Measurements from ENCODE around the gene BTAF1.
"Not testable (repeated sequence)": the region's sequence is repeated elsewhere in the genome, so short reads cannot be mapped to it uniquely, and the experiment has no call there.

Gene BTAF1

DNA sequence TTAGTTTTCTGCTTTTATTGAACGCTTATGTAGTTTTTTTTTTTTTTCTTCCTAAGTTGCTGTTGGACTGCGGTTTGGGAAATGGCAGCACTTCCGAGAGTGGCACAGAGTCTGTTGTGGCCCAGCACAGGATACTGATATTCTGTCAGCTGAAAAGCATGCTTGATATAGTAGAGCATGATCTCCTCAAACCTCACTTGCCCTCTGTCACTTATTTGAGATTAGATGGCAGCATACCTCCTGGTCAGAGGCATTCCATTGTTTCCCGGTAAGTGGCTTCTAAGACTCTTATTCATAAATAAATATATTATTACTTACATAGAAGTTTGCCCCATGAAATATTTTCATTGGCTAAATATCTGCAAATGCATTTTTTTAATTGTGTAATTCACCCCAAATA, 101.1 kb downstream of the BTAF1 start:
- Histone ChIP-seq H3K9me3 (ENCODE audit: control insufficient read depth, insufficient read depth, low read length) (no peaks in the 10 kb centered on the region), H3K27me3 (ENCODE audit: control insufficient read depth, low read length) (no peaks in the 10 kb centered on the region), H3F3A (ENCODE audit: control insufficient read depth, insufficient read depth) (no peaks in the 10 kb centered on the region), H4K20me1 (ENCODE audit: control insufficient read depth, insufficient read depth, low read depth, low read length) (no peaks in the 10 kb centered on the region), H3K27ac (ENCODE audit: low read depth, low read length) (no peak overlapping the region), H3K36me3 (ENCODE audit: control insufficient read depth, low read length) (peaks cover 90% of the 10 kb centered on the region), H3K4me1 (ENCODE audit: control insufficient read depth, low read length) (no peaks in the 10 kb centered on the region), H3K79me2 (ENCODE audit: control insufficient read depth, low read length) (no peaks in the 10 kb centered on the region), H3K4me3 (ENCODE audit: low read length) (no peak overlapping the region), H3K4me2 (ENCODE audit: low read length) (no peak overlapping the region), H3K9me2 (replicated peaks; ENCODE audit: control insufficient read depth, low read length) (no peaks in the 10 kb centered on the region)
- TF ChIP-seq EZH2phosphoT487 (IDR thresholded peaks at IDR 0.05; ENCODE audit: borderline replicate concordance, low read length) (no peak), CTCF (IDR thresholded peaks at IDR 0.05; ENCODE audit: low read depth, low read length, poor library complexity, severe bottlenecking) (no peak)

DNA sequence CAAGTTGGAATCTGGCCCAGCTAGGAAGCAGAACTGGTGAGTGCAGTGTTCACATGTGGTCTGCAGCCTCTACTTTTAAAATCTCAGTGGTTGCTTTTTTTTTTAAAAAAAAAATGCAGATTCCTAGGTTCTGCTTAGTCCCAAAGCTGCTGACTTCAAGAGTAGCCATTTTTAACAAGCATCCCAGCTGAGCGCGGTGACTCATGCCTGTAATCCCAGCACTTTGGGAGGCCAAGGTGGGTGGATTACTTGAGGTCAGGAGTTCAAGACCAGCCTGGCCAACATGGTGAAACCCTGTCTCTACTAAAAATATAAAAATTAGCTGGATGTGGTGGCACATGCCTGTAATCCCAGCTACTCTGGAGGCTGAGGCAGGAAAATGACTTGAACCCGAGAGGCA, 101.8 kb downstream of the BTAF1 start:
- not testable (repeated sequence) for H3F3A ChIP-seq (ENCODE audit: control insufficient read depth, insufficient read depth); H3K27ac ChIP-seq (ENCODE audit: low read depth, low read length); H4K20me1 ChIP-seq (ENCODE audit: control insufficient read depth, insufficient read depth, low read depth, low read length); H3K4me1 ChIP-seq (ENCODE audit: control insufficient read depth, low read length); H3K79me2 ChIP-seq (ENCODE audit: control insufficient read depth, low read length); H3K9me2 ChIP-seq (replicated peaks; ENCODE audit: control insufficient read depth, low read length); H3K4me2 ChIP-seq (ENCODE audit: low read length); H3K9me3 ChIP-seq (ENCODE audit: control insufficient read depth, insufficient read depth, low read length); H3K4me3 ChIP-seq (ENCODE audit: low read length); H3K27me3 ChIP-seq (ENCODE audit: control insufficient read depth, low read length)
- H3K36me3 ChIP-seq (ENCODE audit: control insufficient read depth, low read length) = peaks cover 91% of the 10 kb centered on the region

DNA sequence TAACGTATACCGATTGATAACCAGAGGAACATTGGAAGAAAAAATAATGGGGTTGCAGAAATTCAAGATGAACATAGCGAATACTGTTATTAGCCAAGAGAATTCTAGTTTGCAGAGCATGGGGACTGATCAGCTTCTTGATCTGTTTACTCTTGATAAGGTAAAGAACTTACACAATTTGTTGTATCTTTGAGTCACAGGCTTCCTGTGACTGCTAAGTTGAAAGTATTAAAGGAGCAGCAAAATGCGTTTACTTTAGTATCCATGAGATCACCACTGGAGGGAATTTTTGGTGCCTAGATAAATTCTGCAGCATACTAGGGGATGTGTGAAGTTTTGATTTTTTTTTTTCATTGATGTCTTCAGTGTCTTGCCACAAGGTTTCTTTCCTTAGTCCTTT, 103.6 kb downstream of the BTAF1 start:
- Histone ChIP-seq H4K20me1 (ENCODE audit: control insufficient read depth, insufficient read depth, low read depth, low read length) (no peaks in the 10 kb centered on the region), H3K36me3 (ENCODE audit: control insufficient read depth, low read length) (peaks cover 95% of the 10 kb centered on the region), H3K4me3 (ENCODE audit: low read length) (no peak overlapping the region), H3K27ac (ENCODE audit: low read depth, low read length) (no peak overlapping the region), H3K9me2 (replicated peaks; ENCODE audit: control insufficient read depth, low read length) (no peaks in the 10 kb centered on the region), H3K4me2 (ENCODE audit: low read length) (no peak overlapping the region), H3K79me2 (ENCODE audit: control insufficient read depth, low read length) (no peaks in the 10 kb centered on the region), H3F3A (ENCODE audit: control insufficient read depth, insufficient read depth) (no peaks in the 10 kb centered on the region), H3K4me1 (ENCODE audit: control insufficient read depth, low read length) (no peaks in the 10 kb centered on the region), H3K9me3 (ENCODE audit: control insufficient read depth, insufficient read depth, low read length) (no peaks in the 10 kb centered on the region), H3K27me3 (ENCODE audit: control insufficient read depth, low read length) (no peaks in the 10 kb centered on the region)
- no peak for TF ChIP-seq EZH2phosphoT487 (IDR thresholded peaks at IDR 0.05; ENCODE audit: borderline replicate concordance, low read length)
- TF ChIP-seq CTCF (IDR thresholded peaks at IDR 0.05; ENCODE audit: low read depth, low read length, poor library complexity, severe bottlenecking) = no peak

GRCh38 chr10:92031580-92031979, 108.0 kb downstream of the BTAF1 start:
- no peaks in the 10 kb centered on the region for H3K9me2 ChIP-seq (replicated peaks; ENCODE audit: control insufficient read depth, low read length)
- H3K79me2 ChIP-seq (ENCODE audit: control insufficient read depth, low read length) = no peaks in the 10 kb centered on the region
- peaks cover 63% of the 10 kb centered on the region for H3K36me3 ChIP-seq (ENCODE audit: control insufficient read depth, low read length)

DNA sequence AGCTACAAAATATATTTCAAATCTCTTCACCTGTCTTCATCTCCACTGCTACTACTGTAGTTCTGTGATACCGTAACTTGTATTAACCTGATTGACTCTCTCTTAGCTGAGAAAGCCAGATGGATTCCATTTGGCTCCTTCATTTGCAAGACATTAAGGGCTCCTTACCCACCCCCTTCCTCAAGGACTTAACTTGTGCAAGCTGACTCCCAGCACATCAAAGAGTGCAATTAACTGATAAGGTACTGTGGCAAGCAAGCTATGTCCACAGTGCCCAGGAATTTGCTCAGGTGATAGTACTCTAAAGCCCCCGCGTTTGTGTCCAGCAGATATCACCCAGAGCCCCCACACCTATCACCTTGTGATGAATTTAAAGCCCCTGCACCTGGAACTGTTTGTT, 109.5 kb downstream of the BTAF1 start:
- H3K36me3 ChIP-seq (ENCODE audit: control insufficient read depth, low read length) = peaks cover 48% of the 10 kb centered on the region
- not testable (repeated sequence) for H3K79me2 ChIP-seq (ENCODE audit: control insufficient read depth, low read length); H3K4me3 ChIP-seq (ENCODE audit: low read length); H3K4me1 ChIP-seq (ENCODE audit: control insufficient read depth, low read length); H3K27ac ChIP-seq (ENCODE audit: low read depth, low read length); H3F3A ChIP-seq (ENCODE audit: control insufficient read depth, insufficient read depth); H4K20me1 ChIP-seq (ENCODE audit: control insufficient read depth, insufficient read depth, low read depth, low read length); H3K4me2 ChIP-seq (ENCODE audit: low read length); H3K27me3 ChIP-seq (ENCODE audit: control insufficient read depth, low read length); H3K9me3 ChIP-seq (ENCODE audit: control insufficient read depth, insufficient read depth, low read length); H3K9me2 ChIP-seq (replicated peaks; ENCODE audit: control insufficient read depth, low read length)

More at GRCh38 chr10:92031580-92031979, 108.0 kb downstream of the BTAF1 start:
- Histone ChIP-seq H3F3A (ENCODE audit: control insufficient read depth, insufficient read depth) (no peaks in the 10 kb centered on the region), H4K20me1 (ENCODE audit: control insufficient read depth, insufficient read depth, low read depth, low read length) (no peaks in the 10 kb centered on the region), H3K9me3 (ENCODE audit: control insufficient read depth, insufficient read depth, low read length) (no peaks in the 10 kb centered on the region), H3K4me3 (ENCODE audit: low read length) (no peak overlapping the region), H3K27ac (ENCODE audit: low read depth, low read length) (no peak overlapping the region), H3K4me1 (ENCODE audit: control insufficient read depth, low read length) (no peaks in the 10 kb centered on the region), H3K27me3 (ENCODE audit: control insufficient read depth, low read length) (no peaks in the 10 kb centered on the region), H3K4me2 (ENCODE audit: low read length) (no peak overlapping the region)
- TF ChIP-seq EZH2phosphoT487 (IDR thresholded peaks at IDR 0.05; ENCODE audit: borderline replicate concordance, low read length) (no peak), CTCF (IDR thresholded peaks at IDR 0.05; ENCODE audit: low read depth, low read length, poor library complexity, severe bottlenecking) (no peak)

Measured in DOHH2 (cell line).